Activated CD4-positive, alpha-beta memory T cell treated with anti-CD3 and anti-CD28 coated beads for 36 hours (primary cell): ENCODE measurements around the gene POLR3B. TPM values are rescaled to one million over a fixed set of nuclear protein-coding genes. Genes with fewer than 3 reads are reported as not detected.

Experiments used
- CTCF ChIA-PET: fragments of 350-600 bp; sonication (Branson Sonifier 250); formaldehyde crosslinking; loops from one replicate; lab custom pipeline; 2021; ENCODE audit warnings: antibody characterized with exemption, inconsistent platforms; lab: Charles Lee
- POLR2A ChIA-PET: fragments of 350-600 bp; sonication (Branson Sonifier 250); formaldehyde crosslinking; loops from one replicate; lab custom pipeline; 2021; ENCODE audit warnings: antibody characterized with exemption; lab: Charles Lee
- DNase-seq: peaks from one replicate; pipeline ENCODE4 v3.0.0-alpha.2; 2020
- H3K27ac Mint-ChIP-seq: one replicate; pipeline ENCODE4 v1.8.0; 2021; ENCODE audit warnings: mixed read lengths
- H3K27me3 Mint-ChIP-seq: one replicate; pipeline ENCODE4 v1.8.0; 2021; ENCODE audit warnings: mixed read lengths
- H3K36me3 Mint-ChIP-seq: one replicate; pipeline ENCODE4 v1.8.0; 2021; ENCODE audit warnings: mixed read lengths
- H3K4me1 Mint-ChIP-seq: one replicate; pipeline ENCODE4 v1.8.0; 2021; ENCODE audit warnings: low read depth, mixed read lengths
- H3K4me3 Mint-ChIP-seq: one replicate; pipeline ENCODE4 v1.8.0; 2021; ENCODE audit warnings: mild to moderate bottlenecking, mixed read lengths
- H3K9me3 Mint-ChIP-seq: one replicate; pipeline ENCODE4 v1.8.0; 2021; ENCODE audit warnings: mixed read lengths
- intact Hi-C: fragments of 100-400 bp; cut with micrococcal nuclease; formaldehyde crosslinking; loops from one replicate; pipeline ENCODE4 v1.15.1; 2023
- total RNA-seq, 2 experiments: library from RNA; stranded (reverse); gene quantifications; one replicate each; pipeline ENCODE4 v1.2.3, GENCODE V29; 2021

Gene POLR3B
- total RNA-seq, 2 experiments from 2014 or later: 6.2 to 7.3 TPM

- POLR2A ChIA-PET: no interaction called here
- Mint-ChIP-seq H3K4me1 (no peaks in the 10 kb centered on the region), H3K27ac (no peak overlapping the region), H3K27me3 (no peaks in the 10 kb centered on the region), H3K36me3 (peaks cover 25% of the 10 kb centered on the region), H3K4me3 (no peak overlapping the region), H3K9me3 (no peaks in the 10 kb centered on the region)
- no peak for DNase-seq
- intact Hi-C loops: no loop called here
- CTCF ChIA-PET: no interaction called here
Observed at GRCh38 chr12:106323537-106323936, 34.0 kb upstream of the POLR3B start.

GRCh38 chr12:106327309-106327869, 30.2 kb upstream of the POLR3B start:
- Mint-ChIP-seq H3K27me3 (no peaks in the 10 kb centered on the region), H3K9me3 (no peaks in the 10 kb centered on the region), H3K36me3 (peaks cover 22% of the 10 kb centered on the region), H3K4me3 (no peak overlapping the region), H3K27ac (no peak overlapping the region), H3K4me1 (no peaks in the 10 kb centered on the region)
- intact Hi-C loops: no loop called here
- no peak for DNase-seq
- CTCF ChIA-PET: interaction anchor here (0.5 to 1.2 kb wide), 2 partner anchors 19 to 1272 kb away, joined by 3 read pairs; no protein-coding TSS in a partner anchor
- POLR2A ChIA-PET: no interaction called here

- intact Hi-C loops: no loop called here
- H3K27ac Mint-ChIP-seq: no peak overlapping the region
- ChIA-PET POLR2A (no interaction called here), CTCF (no interaction called here)
- no peak overlapping the region for H3K4me3 Mint-ChIP-seq
- no peak for DNase-seq
- no peaks in the 10 kb centered on the region for H3K9me3 Mint-ChIP-seq
- peaks cover 1% of the 10 kb centered on the region for H3K4me1 Mint-ChIP-seq
- peaks cover 22% of the 10 kb centered on the region for H3K36me3 Mint-ChIP-seq
- no peaks in the 10 kb centered on the region for H3K27me3 Mint-ChIP-seq
Observed at GRCh38 chr12:106328735-106329134, 28.8 kb upstream of the POLR3B start.

- DNase-seq: no peak
- no peak overlapping the region for H3K4me3 Mint-ChIP-seq
- H3K36me3 Mint-ChIP-seq: peaks cover 16% of the 10 kb centered on the region
- H3K9me3 Mint-ChIP-seq: no peaks in the 10 kb centered on the region
- intact Hi-C loops: no loop called here
- ChIA-PET CTCF (no interaction called here), POLR2A (no interaction called here)
- no peaks in the 10 kb centered on the region for H3K27me3 Mint-ChIP-seq
- H3K4me1 Mint-ChIP-seq: peaks cover 5% of the 10 kb centered on the region
- no peak overlapping the region for H3K27ac Mint-ChIP-seq
Observed at GRCh38 chr12:106329231-106329982, 28.1 kb upstream of the POLR3B start.

GRCh38 chr12:106331599-106331998, 25.9 kb upstream of the POLR3B start:
- H3K27ac Mint-ChIP-seq: no peak overlapping the region

GRCh38 chr12:106332536-106332935, 25.0 kb upstream of the POLR3B start:
- Mint-ChIP-seq H3K27ac (no peak overlapping the region), H3K27me3 (no peaks in the 10 kb centered on the region), H3K4me1 (peaks cover 5% of the 10 kb centered on the region), H3K4me3 (no peak overlapping the region), H3K9me3 (no peaks in the 10 kb centered on the region), H3K36me3 (peaks cover 18% of the 10 kb centered on the region)
- ChIA-PET CTCF (interaction anchor here (1.2 to 1.3 kb wide), 2 partner anchors 24 to 50 kb away, joined by 3 to 4 read pairs; no protein-coding TSS in a partner anchor), POLR2A (no interaction called here)
- intact Hi-C loops: no loop called here
- no peak for DNase-seq

More at GRCh38 chr12:106331599-106331998, 25.9 kb upstream of the POLR3B start:
- ChIA-PET POLR2A (no interaction called here), CTCF (interaction anchor here (0.8 kb wide), 1 partner anchor 26 kb away, joined by 3 read pairs; no protein-coding TSS in a partner anchor)
- no peak overlapping the region for H3K4me3 Mint-ChIP-seq
- no peaks in the 10 kb centered on the region for H3K9me3 Mint-ChIP-seq
- DNase-seq: no peak
- H3K36me3 Mint-ChIP-seq: peaks cover 18% of the 10 kb centered on the region
- intact Hi-C loops: no loop called here
- peaks cover 5% of the 10 kb centered on the region for H3K4me1 Mint-ChIP-seq
- H3K27me3 Mint-ChIP-seq: no peaks in the 10 kb centered on the region

DNA sequence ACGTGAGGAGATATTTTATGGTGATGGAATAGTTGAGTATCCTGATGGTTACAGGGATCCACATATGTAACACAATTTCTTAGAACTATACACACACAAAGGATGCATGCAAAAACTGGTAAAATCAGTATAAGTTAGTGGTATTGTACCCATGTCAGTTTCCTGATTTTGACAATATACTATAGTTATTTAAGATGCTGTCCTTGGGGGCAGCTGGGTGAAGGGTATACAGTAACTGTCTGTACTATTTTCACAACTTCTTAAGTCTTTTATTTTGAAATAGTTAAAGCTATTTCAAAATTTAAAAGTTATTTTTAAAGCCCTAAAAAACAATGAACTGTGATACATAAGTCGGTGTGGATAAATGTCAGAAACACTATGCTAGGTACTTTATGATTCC, 24.5 kb upstream of the POLR3B start:
- Mint-ChIP-seq H3K36me3 (peaks cover 18% of the 10 kb centered on the region), H3K4me3 (no peak overlapping the region), H3K4me1 (peaks cover 5% of the 10 kb centered on the region), H3K27ac (no peak overlapping the region), H3K27me3 (no peaks in the 10 kb centered on the region), H3K9me3 (no peaks in the 10 kb centered on the region)
- DNase-seq: no peak
- ChIA-PET POLR2A (no interaction called here), CTCF (interaction anchor here (1.2 to 1.3 kb wide), 2 partner anchors 24 to 50 kb away, joined by 3 to 4 read pairs; no protein-coding TSS in a partner anchor)
- intact Hi-C loops: no loop called here

DNA sequence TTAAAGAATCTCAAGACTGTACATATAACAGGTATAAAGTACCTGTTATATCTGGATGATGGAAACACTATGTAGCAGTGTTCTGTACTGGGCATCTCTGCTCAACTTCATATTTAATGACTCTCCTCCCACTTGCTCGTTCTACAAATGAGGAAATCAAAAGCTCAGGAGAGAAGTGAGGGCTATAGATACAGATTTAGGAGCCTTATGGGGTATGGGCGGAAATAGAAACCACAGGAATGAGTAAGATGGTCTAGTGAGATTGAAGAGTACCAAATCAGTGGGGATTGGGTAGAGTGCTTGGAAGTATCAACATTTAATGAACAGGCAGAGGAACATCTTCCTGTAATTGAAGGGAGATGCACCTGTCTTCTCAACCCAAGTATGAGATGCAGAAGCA, 23.8 kb upstream of the POLR3B start:
- Mint-ChIP-seq H3K36me3 (peaks cover 15% of the 10 kb centered on the region), H3K27me3 (no peaks in the 10 kb centered on the region), H3K4me3 (no peak overlapping the region), H3K27ac (no peak overlapping the region), H3K9me3 (no peaks in the 10 kb centered on the region), H3K4me1 (peaks cover 5% of the 10 kb centered on the region)
- intact Hi-C loops: no loop called here
- POLR2A ChIA-PET: no interaction called here
- no peak for DNase-seq
- CTCF ChIA-PET: no interaction called here

DNA sequence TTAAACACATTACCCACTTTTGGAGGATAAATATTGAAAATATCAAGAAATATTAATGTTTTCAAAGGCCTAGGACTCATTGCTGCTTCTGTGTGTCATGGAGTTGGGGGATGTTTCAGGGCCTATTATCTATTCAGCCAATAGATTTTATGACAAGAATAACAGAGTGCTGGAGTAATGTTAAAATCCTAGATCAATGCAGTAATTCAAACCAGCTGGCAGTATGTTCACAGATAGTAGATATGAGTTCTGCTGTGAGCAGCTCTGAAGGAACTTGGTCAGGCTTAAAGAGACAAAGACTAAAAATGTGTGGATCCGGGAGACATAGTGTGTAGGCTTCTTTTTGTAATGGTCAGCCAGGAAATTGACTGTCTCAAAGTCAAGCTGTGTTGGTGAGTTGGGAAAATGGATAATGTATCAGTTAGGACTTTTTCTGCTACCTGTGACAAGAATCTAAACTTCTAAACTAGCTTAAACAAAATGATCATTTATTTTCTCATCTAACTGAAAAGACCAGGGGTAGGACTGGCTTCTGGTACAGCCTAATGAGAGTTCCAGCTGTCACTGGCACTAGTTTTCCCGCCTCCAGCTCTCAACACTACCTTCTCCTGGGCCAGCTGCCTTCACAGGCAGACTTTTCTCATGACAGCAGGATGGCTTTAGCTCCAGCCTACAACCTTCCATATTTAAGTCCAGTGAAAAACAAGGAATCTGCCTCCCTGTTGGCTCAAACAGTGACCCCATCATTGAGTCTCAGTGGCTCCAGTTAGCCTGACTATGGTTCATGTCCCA, 16.3 kb upstream of the POLR3B start:
- CTCF ChIA-PET: interaction anchor here (1.1 kb wide), 1 partner anchor 16 kb away, joined by 6 read pairs; the partner anchor contains the start of gene POLR3B
- H3K36me3 Mint-ChIP-seq: peaks cover 12% of the 10 kb centered on the region
- POLR2A ChIA-PET: no interaction called here

GRCh38 chr12:106342397-106343213, 14.9 kb upstream of the POLR3B start:
- no peak for DNase-seq
- CTCF ChIA-PET: interaction anchor here (1.0 kb wide), 1 partner anchor 15 kb away, joined by 4 read pairs; the partner anchor contains the start of gene POLR3B
- peaks cover 2% of the 10 kb centered on the region for H3K4me1 Mint-ChIP-seq
- H3K9me3 Mint-ChIP-seq: no peaks in the 10 kb centered on the region
- H3K27ac Mint-ChIP-seq: no peak overlapping the region
- intact Hi-C loops: no loop called here
- no peak overlapping the region for H3K4me3 Mint-ChIP-seq
- POLR2A ChIA-PET: no interaction called here
- no peaks in the 10 kb centered on the region for H3K27me3 Mint-ChIP-seq
- peaks cover 18% of the 10 kb centered on the region for H3K36me3 Mint-ChIP-seq

More for the DNA sequence above, 16.3 kb upstream of the POLR3B start:
- no peak for DNase-seq
- H3K9me3 Mint-ChIP-seq: no peaks in the 10 kb centered on the region
- H3K27ac Mint-ChIP-seq: peak overlapping the region; percentile 21
- intact Hi-C loops: no loop called here
- no peak overlapping the region for H3K4me3 Mint-ChIP-seq
- H3K27me3 Mint-ChIP-seq: no peaks in the 10 kb centered on the region
- H3K4me1 Mint-ChIP-seq: peaks cover 2% of the 10 kb centered on the region

- H3K4me3 Mint-ChIP-seq: no peak overlapping the region
- no peak for DNase-seq
- ChIA-PET CTCF (interaction anchor here (1.0 kb wide), 1 partner anchor 14 kb away, joined by 4 read pairs; the partner anchor contains the start of gene POLR3B), POLR2A (no interaction called here)
- H3K27ac Mint-ChIP-seq: no peak overlapping the region
- peaks cover 2% of the 10 kb centered on the region for H3K4me1 Mint-ChIP-seq
- H3K9me3 Mint-ChIP-seq: no peaks in the 10 kb centered on the region
- H3K27me3 Mint-ChIP-seq: no peaks in the 10 kb centered on the region
- intact Hi-C loops: no loop called here
- H3K36me3 Mint-ChIP-seq: peaks cover 18% of the 10 kb centered on the region
Observed at GRCh38 chr12:106343214-106343528, 14.4 kb upstream of the POLR3B start.
